Measurements from ENCODE around the gene FAM89A. TPM values are rescaled to one million over a fixed set of nuclear protein-coding genes. Genes with fewer than 3 reads are reported as not detected.

The FAM89A gene
- total and polyA plus RNA-seq, 7 donors: 2.7 to 6.3 (median 4.2) TPM

- 86 to 89% (median 88%) methylated on average over 11 of the region's 11 CpGs for WGBS, 3 donors
- H3K27ac ChIP-seq: no peak overlapping the region
- H3K27me3 ChIP-seq (ENCODE audit: insufficient read depth in 3 of 3, low read length in 2 of 3): no peaks in the 10 kb centered on the region
- ATAC-seq: no peak
- H3K4me3 ChIP-seq: no peak overlapping the region
- no peaks in the 10 kb centered on the region for H3K36me3 ChIP-seq (ENCODE audit: insufficient read depth in 1 of 2, low read depth in 1 of 2)
- DNase-seq: no peak
- H3K4me1 ChIP-seq: no peaks in the 10 kb centered on the region
- H3K9me3 ChIP-seq: no peaks in the 10 kb centered on the region
- intact Hi-C loops (cut with DNase I): no loop called here
- TF ChIP-seq CTCF (IDR thresholded peaks at IDR 0.05): no peak
These were observed 22.6 kb upstream of the FAM89A start for GRCh38 chr1:231062500-231063270.

- no peak for ATAC-seq
- peaks cover 5% of the 10 kb centered on the region for H3K9me3 ChIP-seq
- TF ChIP-seq CTCF (IDR thresholded peaks at IDR 0.05): no peak
- intact Hi-C loops (cut with DNase I): no loop called here
- no peaks in the 10 kb centered on the region for H3K4me1 ChIP-seq
- no peak overlapping the region for H3K4me3 ChIP-seq
- whole genome bisulfite sequencing, 3 donors: 86 to 90% (median 89%) methylated on average over 1 of the region's 1 CpG
- DNase-seq: no peak
- H3K27ac ChIP-seq: no peak overlapping the region
- H3K27me3 ChIP-seq (ENCODE audit: insufficient read depth in 3 of 3, low read length in 2 of 3): no peaks in the 10 kb centered on the region
- no peaks in the 10 kb centered on the region for H3K36me3 ChIP-seq (ENCODE audit: insufficient read depth in 1 of 2, low read depth in 1 of 2)
These were observed 19.6 kb upstream of the FAM89A start for GRCh38 chr1:231059566-231060193.

- H3K4me1 ChIP-seq: no peaks in the 10 kb centered on the region
- H3K27me3 ChIP-seq (ENCODE audit: insufficient read depth in 3 of 3, low read length in 2 of 3): no peaks in the 10 kb centered on the region
- H3K9me3 ChIP-seq: peaks cover 5% of the 10 kb centered on the region
- no peak overlapping the region for H3K27ac ChIP-seq
- no peak overlapping the region for H3K4me3 ChIP-seq
- no peaks in the 10 kb centered on the region for H3K36me3 ChIP-seq (ENCODE audit: insufficient read depth in 1 of 2, low read depth in 1 of 2)
- intact Hi-C loops (cut with DNase I): no loop called here
- ATAC-seq (no peak), DNase-seq (no peak)
- no peak for TF ChIP-seq CTCF (IDR thresholded peaks at IDR 0.05)
- 75 to 76% (median 76%) methylated on average over 8 of the region's 8 CpGs for WGBS, 3 donors
These were observed 18.5 kb upstream of the FAM89A start for GRCh38 chr1:231058416-231059109.

GRCh38 chr1:231057410-231057809 is 17.4 kb upstream of the FAM89A start:
- Histone ChIP-seq H3K9me3 (peaks cover 5% of the 10 kb centered on the region), H3K4me1 (no peaks in the 10 kb centered on the region), H3K27ac (no peak overlapping the region), H3K4me3 (no peak overlapping the region), H3K27me3 (ENCODE audit: insufficient read depth in 3 of 3, low read length in 2 of 3) (no peaks in the 10 kb centered on the region), H3K36me3 (ENCODE audit: insufficient read depth in 1 of 2, low read depth in 1 of 2) (no peaks in the 10 kb centered on the region)
- DNase-seq (no peak), ATAC-seq (no peak)
- no peak for TF ChIP-seq CTCF (IDR thresholded peaks at IDR 0.05)
- intact Hi-C loops (cut with DNase I): no loop called here
- 84 to 87% (median 87%) methylated on average over 3 of the region's 3 CpGs for WGBS, 3 donors

Data from psoas muscle (tissue), 8 donors.